Measurements from ENCODE around the gene IFNAR1. TPM values are rescaled to one million over a fixed set of nuclear protein-coding genes. Genes with fewer than 3 reads are reported as not detected.

IFNAR1 gene
- total and polyA plus RNA-seq, 2 donors (not counting 3 experiments of a cell fraction or from before 2014, with no cell fraction given), result 16.2 to 47.8 TPM

- dilution Hi-C loops (cut with MboI; ENCODE audit: extremely low pct_ligation_motif_present, low sequenced_read_pairs), result no loop called here
Measured at GRCh38 chr21:33377221-33377920, 52.6 kb downstream of the IFNAR1 start.

GRCh38 chr21:33378081-33378480 lies 53.3 kb downstream of the IFNAR1 start:
- H3K4me1 ChIP-seq (ENCODE audit: control insufficient read depth, extremely low read depth, insufficient read depth, low read length), result peaks cover 40% of the 10 kb centered on the region
- no peaks in the 10 kb centered on the region for H3K36me3 ChIP-seq (ENCODE audit: control insufficient read depth in 2 of 2, extremely low read depth in 1 of 2, insufficient read depth in 2 of 2, low read length in 2 of 2)
- ChIA-PET CTCF (interaction anchor here (0.9 to 3.9 kb wide), 3 partner anchors 17 to 181 kb away, joined by 3 to 24 read pairs (median 6); no protein-coding TSS in a partner anchor), POLR2A (no interaction called here)
- no peaks in the 10 kb centered on the region for H3K9me3 ChIP-seq (replicated peaks; ENCODE audit: control insufficient read depth, insufficient read depth, low read length)
- H2AFZ ChIP-seq (ENCODE audit: low read depth, low read length), result no peak overlapping the region
- TF ChIP-seq POLR2A (IDR thresholded peaks at IDR 0.05; ENCODE audit: low read depth, low read length) (no peak), CTCF (IDR thresholded peaks at IDR 0.05; ENCODE audit: extremely low read depth in 1 of 2, insufficient read depth in 1 of 2, low read depth in 1 of 2, low read length in 2 of 2) (no peak), FOS (IDR thresholded peaks at IDR 0.05; ENCODE audit: borderline replicate concordance, insufficient read depth, low read length) (no peak), MYC (IDR thresholded peaks at IDR 0.05; ENCODE audit: low read depth, low read length) (no peak), MAX (IDR thresholded peaks at IDR 0.05; ENCODE audit: insufficient read depth, insufficient read length) (no peak), GATA2 (IDR thresholded peaks at IDR 0.05; ENCODE audit: insufficient read depth, insufficient read length, low read depth, low read length) (no peak), POLR2AphosphoS5 (IDR thresholded peaks at IDR 0.05; ENCODE audit: insufficient read depth, low read depth, low read length) (no peak), JUN (IDR thresholded peaks at IDR 0.05; ENCODE audit: borderline replicate concordance, insufficient read depth, insufficient read length, low read depth) (no peak), EZH2 (IDR thresholded peaks at IDR 0.05; ENCODE audit: borderline replicate concordance, low read depth, low read length, severe bottlenecking) (no peak)
- no TSS peak for BruUV-seq (replicated peaks)
- intact Hi-C loops (cut with micrococcal nuclease) (no loop called here), dilution Hi-C loops (cut with MboI; ENCODE audit: extremely low pct_ligation_motif_present, low sequenced_read_pairs) (no loop called here)
- DNase-seq (ENCODE audit: low read depth, low spot score), result no peak
- no peak overlapping the region for H3K4me3 ChIP-seq (replicated peaks in 1 of 3; ENCODE audit: insufficient read depth in 1 of 3, low read depth in 1 of 3, low read length in 3 of 3)
- H3K27ac ChIP-seq (ENCODE audit: insufficient read depth, low read depth, low read length), result no peak overlapping the region
- H4K20me1 ChIP-seq (replicated peaks; ENCODE audit: control insufficient read depth, extremely low read depth, insufficient read depth, low read length), result no peaks in the 10 kb centered on the region
- FAIRE-seq, result no peak
- H3K9ac ChIP-seq (replicated peaks; ENCODE audit: extremely low read depth, insufficient read depth, low read length), result no peak overlapping the region
- no peak overlapping the region for H3K4me2 ChIP-seq (ENCODE audit: insufficient read depth, low read length)
- H3K27me3 ChIP-seq (ENCODE audit: control insufficient read depth in 2 of 2, insufficient read depth in 2 of 2, low read length in 2 of 2), result no peaks in the 10 kb centered on the region
- H3K9me1 ChIP-seq (replicated peaks; ENCODE audit: control insufficient read depth, extremely low read depth, insufficient read depth, low read length), result no peaks in the 10 kb centered on the region
- no peaks in the 10 kb centered on the region for H3K79me2 ChIP-seq (ENCODE audit: control insufficient read depth, insufficient read depth, low read length)

More at GRCh38 chr21:33377221-33377920, 52.6 kb downstream of the IFNAR1 start:
- no peak for TF ChIP-seq EZH2 (IDR thresholded peaks at IDR 0.05; ENCODE audit: borderline replicate concordance, low read depth, low read length, severe bottlenecking)
- no peak for DNase-seq (ENCODE audit: low read depth, low spot score)
- H3K9me3 ChIP-seq (replicated peaks; ENCODE audit: control insufficient read depth, insufficient read depth, low read length), result no peaks in the 10 kb centered on the region
- no peak overlapping the region for H3K9ac ChIP-seq (replicated peaks; ENCODE audit: extremely low read depth, insufficient read depth, low read length)
- H3K27me3 ChIP-seq (ENCODE audit: control insufficient read depth in 2 of 2, insufficient read depth in 2 of 2, low read length in 2 of 2), result no peaks in the 10 kb centered on the region
- no peak overlapping the region for H3K4me3 ChIP-seq (replicated peaks in 1 of 3; ENCODE audit: insufficient read depth in 1 of 3, low read depth in 1 of 3, low read length in 3 of 3)
- no peaks in the 10 kb centered on the region for H3K9me1 ChIP-seq (replicated peaks; ENCODE audit: control insufficient read depth, extremely low read depth, insufficient read depth, low read length)
- no peaks in the 10 kb centered on the region for H4K20me1 ChIP-seq (replicated peaks; ENCODE audit: control insufficient read depth, extremely low read depth, insufficient read depth, low read length)
- ChIA-PET POLR2A (no interaction called here), CTCF (interaction anchor here (0.9 to 3.9 kb wide), 4 partner anchors 17 to 180 kb away, joined by 3 to 24 read pairs (median 8); no protein-coding TSS in a partner anchor)
- no peaks in the 10 kb centered on the region for H3K79me2 ChIP-seq (ENCODE audit: control insufficient read depth, insufficient read depth, low read length)
- FAIRE-seq, result no peak
- intact Hi-C loops (cut with micrococcal nuclease), result no loop called here
- no peak overlapping the region for H2AFZ ChIP-seq (ENCODE audit: low read depth, low read length)
- H3K36me3 ChIP-seq (ENCODE audit: control insufficient read depth in 2 of 2, extremely low read depth in 1 of 2, insufficient read depth in 2 of 2, low read length in 2 of 2), result no peaks in the 10 kb centered on the region
- H3K4me1 ChIP-seq (ENCODE audit: control insufficient read depth, extremely low read depth, insufficient read depth, low read length), result peaks cover 33% of the 10 kb centered on the region
- H3K27ac ChIP-seq (ENCODE audit: insufficient read depth, low read depth, low read length), result no peak overlapping the region
- H3K4me2 ChIP-seq (ENCODE audit: insufficient read depth, low read length), result no peak overlapping the region
- no TSS peak for BruUV-seq (replicated peaks)
